Tibial nerve (tissue), 4 donors: ENCODE measurements around the gene LARP4B.

ENCODE experiments used
- EP300 ChIP-seq, 2 donors: sonication (generic); formaldehyde crosslinking; IDR thresholded peaks; one replicate each; pipeline ENCODE4 v1.6.1; 2017; ENCODE audit warnings: antibody characterized with exemption in 2 of 2, mild to moderate bottlenecking in 1 of 2
- POLR2A ChIP-seq, 2 donors: fragments of 450-650 bp; IDR thresholded peaks; one replicate each; pipeline ENCODE4 v1.6.1; 2017; ENCODE audit warnings: antibody characterized with exemption in 2 of 2, mild to moderate bottlenecking in 2 of 2, moderate library complexity in 2 of 2
- TF ChIP-seq, protein P1 (sequence below), 5 experiments: fragments of 200-600 bp in 3 of 5; fragments of 450-650 bp in 2 of 5; sonication (generic) in 3 of 5; IDR thresholded peaks; one replicate each; pipeline ENCODE4 v1.5.1; 2016 to 2019; ENCODE audit warnings: antibody characterized with exemption in 5 of 5, mild to moderate bottlenecking in 3 of 5, moderate library complexity in 2 of 5

DNA sequence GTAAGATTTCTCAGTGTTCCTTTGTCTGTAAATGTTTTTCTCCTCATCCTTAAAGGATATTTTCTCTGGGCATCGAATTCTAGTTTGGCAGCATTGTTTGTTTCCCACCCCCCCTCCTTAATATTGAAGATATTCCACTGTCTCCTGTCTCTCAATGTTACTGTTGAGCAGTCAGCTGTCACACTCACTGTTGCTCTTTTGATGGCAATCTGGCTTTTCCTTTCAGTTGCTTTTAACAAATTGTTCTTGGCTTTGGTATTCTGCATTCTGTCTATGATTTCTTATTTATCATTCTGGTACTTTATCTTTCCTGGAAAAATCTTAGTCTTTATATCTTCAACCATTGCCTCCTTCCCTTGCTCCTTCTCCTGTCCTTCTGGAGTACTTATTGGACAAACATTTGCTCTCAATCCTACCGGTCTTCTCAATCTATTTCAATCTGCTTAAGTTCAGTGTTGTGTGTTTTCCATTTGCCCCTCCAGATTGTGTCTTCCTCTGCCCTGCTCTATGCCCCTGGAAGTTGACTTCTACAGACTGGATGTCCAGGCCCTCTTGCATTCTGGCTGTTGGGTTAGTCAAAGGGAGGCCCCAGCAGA, 47.4 kb upstream of the LARP4B start:
- TF ChIP-seq, protein P1, sequence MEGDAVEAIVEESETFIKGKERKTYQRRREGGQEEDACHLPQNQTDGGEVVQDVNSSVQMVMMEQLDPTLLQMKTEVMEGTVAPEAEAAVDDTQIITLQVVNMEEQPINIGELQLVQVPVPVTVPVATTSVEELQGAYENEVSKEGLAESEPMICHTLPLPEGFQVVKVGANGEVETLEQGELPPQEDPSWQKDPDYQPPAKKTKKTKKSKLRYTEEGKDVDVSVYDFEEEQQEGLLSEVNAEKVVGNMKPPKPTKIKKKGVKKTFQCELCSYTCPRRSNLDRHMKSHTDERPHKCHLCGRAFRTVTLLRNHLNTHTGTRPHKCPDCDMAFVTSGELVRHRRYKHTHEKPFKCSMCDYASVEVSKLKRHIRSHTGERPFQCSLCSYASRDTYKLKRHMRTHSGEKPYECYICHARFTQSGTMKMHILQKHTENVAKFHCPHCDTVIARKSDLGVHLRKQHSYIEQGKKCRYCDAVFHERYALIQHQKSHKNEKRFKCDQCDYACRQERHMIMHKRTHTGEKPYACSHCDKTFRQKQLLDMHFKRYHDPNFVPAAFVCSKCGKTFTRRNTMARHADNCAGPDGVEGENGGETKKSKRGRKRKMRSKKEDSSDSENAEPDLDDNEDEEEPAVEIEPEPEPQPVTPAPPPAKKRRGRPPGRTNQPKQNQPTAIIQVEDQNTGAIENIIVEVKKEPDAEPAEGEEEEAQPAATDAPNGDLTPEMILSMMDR (IDR thresholded peaks at IDR 0.05), result no peak
- TF ChIP-seq POLR2A (IDR thresholded peaks at IDR 0.05) (no peak), EP300 (IDR thresholded peaks at IDR 0.05) (no peak)
